Measurements from ENCODE around the gene CEP126. TPM values are rescaled to one million over a fixed set of nuclear protein-coding genes. Genes with fewer than 3 reads are reported as not detected.

Gene CEP126
- total and polyA plus RNA-seq, 11 donors, result 0.26 to 1.8 (median 0.93) TPM

DNA sequence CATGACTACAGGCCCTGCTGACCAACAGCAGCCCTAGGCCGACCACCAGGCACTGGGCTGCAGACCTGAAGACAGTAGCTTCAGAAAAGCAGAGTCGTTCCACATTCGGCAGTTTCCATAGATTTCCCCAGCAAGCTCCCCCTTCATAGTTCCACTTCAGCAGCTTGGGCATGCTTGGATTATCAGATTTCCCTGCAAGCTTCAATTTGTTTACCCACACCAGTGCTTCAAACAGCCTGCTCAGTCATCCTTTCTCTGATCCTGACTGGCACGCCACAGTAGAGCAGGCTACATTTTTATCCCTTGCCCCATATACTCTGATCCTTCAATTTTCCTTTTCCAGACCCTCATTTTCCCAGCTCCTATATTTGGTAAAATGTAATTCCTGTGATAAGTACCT, 81.3 kb downstream of the CEP126 start:
- H3K9me3 ChIP-seq, result peaks cover 0 to 9% (median 0%) of the 10 kb centered on the region in 12 donors
- H3K36me3 ChIP-seq, result peaks cover 0 to 37% (median 0%) of the 10 kb centered on the region in 9 donors
- H3K4me3 ChIP-seq, result no peak overlapping the region
- ATAC-seq (no peak), DNase-seq (no peak)
- TF ChIP-seq, protein P1, sequence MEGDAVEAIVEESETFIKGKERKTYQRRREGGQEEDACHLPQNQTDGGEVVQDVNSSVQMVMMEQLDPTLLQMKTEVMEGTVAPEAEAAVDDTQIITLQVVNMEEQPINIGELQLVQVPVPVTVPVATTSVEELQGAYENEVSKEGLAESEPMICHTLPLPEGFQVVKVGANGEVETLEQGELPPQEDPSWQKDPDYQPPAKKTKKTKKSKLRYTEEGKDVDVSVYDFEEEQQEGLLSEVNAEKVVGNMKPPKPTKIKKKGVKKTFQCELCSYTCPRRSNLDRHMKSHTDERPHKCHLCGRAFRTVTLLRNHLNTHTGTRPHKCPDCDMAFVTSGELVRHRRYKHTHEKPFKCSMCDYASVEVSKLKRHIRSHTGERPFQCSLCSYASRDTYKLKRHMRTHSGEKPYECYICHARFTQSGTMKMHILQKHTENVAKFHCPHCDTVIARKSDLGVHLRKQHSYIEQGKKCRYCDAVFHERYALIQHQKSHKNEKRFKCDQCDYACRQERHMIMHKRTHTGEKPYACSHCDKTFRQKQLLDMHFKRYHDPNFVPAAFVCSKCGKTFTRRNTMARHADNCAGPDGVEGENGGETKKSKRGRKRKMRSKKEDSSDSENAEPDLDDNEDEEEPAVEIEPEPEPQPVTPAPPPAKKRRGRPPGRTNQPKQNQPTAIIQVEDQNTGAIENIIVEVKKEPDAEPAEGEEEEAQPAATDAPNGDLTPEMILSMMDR (IDR thresholded peaks at IDR 0.05), result no peak
- TF ChIP-seq POLR2A (IDR thresholded peaks at IDR 0.05), result no peak
- intact Hi-C loops (cut with DNase I), result no loop called here
- no peak overlapping the region for H3K27ac ChIP-seq
- H3K4me1 ChIP-seq, result no peaks in the 10 kb centered on the region
- WGBS, 4 donors, result 86 to 98% (median 95%) methylated on average over 4 of the region's 4 CpGs
- no peaks in the 10 kb centered on the region for H3K27me3 ChIP-seq

- intact Hi-C loops (cut with DNase I), result loop anchor here in 3 of 10 donors (10.0 kb wide), 2 partner anchors 87 to 547 kb away; partner anchors contain the start of genes ANGPTL5 (in 1 of the 3) and CEP126 (in 1 of the 3)
- WGBS, 4 donors, result 90 to 94% (median 91%) methylated on average over 3 of the region's 3 CpGs
- DNase-seq (no peak), ATAC-seq (no peak)
- no peak overlapping the region for H3K27ac ChIP-seq
- H3K36me3 ChIP-seq, result peaks cover 0 to 21% (median 0%) of the 10 kb centered on the region in 9 donors
- H3K4me1 ChIP-seq, result no peaks in the 10 kb centered on the region
- H3K4me3 ChIP-seq, result no peak overlapping the region
- H3K9me3 ChIP-seq, result no peaks in the 10 kb centered on the region
- TF ChIP-seq, protein P1 (IDR thresholded peaks at IDR 0.05), result no peak
- no peak for TF ChIP-seq POLR2A (IDR thresholded peaks at IDR 0.05)
- H3K27me3 ChIP-seq, result no peaks in the 10 kb centered on the region
Measured at GRCh38 chr11:102001657-102002338, 87.0 kb downstream of the CEP126 start.

DNA sequence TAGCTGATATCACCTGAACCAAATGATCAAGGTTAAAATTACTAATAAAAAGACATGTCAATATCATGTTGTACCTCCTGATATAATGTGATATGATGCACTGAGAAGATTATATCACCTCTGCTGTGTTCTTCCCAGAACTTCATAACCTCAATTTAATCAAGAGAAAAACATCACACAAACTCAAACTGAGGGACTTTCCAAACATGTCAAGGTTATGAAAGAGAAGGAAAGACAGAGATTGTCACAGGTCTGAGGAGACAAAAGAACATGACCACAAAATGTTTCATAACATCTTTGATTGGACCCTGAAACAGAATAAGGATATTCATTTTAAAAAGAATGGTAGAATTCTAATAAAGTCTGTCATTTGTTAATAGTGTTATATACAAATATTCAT, 89.4 kb downstream of the CEP126 start:
- ATAC-seq (no peak), DNase-seq (no peak)
- no peak overlapping the region for H3K4me3 ChIP-seq
- peaks cover 0 to 6% (median 0%) of the 10 kb centered on the region in 12 donors for H3K4me1 ChIP-seq
- no peaks in the 10 kb centered on the region for H3K9me3 ChIP-seq
- no peak for TF ChIP-seq POLR2A (IDR thresholded peaks at IDR 0.05)
- TF ChIP-seq, protein P1 (IDR thresholded peaks at IDR 0.05), result no peak
- intact Hi-C loops (cut with DNase I), result loop anchor here in 3 of 10 donors (10.0 kb wide), 2 partner anchors 89 to 549 kb away; partner anchors contain the start of genes ANGPTL5 (in 1 of the 3) and CEP126 (in 1 of the 3)
- peaks cover 0 to 3% (median 0%) of the 10 kb centered on the region in 9 donors for H3K36me3 ChIP-seq
- H3K27me3 ChIP-seq, result no peaks in the 10 kb centered on the region
- no peak overlapping the region for H3K27ac ChIP-seq

DNA sequence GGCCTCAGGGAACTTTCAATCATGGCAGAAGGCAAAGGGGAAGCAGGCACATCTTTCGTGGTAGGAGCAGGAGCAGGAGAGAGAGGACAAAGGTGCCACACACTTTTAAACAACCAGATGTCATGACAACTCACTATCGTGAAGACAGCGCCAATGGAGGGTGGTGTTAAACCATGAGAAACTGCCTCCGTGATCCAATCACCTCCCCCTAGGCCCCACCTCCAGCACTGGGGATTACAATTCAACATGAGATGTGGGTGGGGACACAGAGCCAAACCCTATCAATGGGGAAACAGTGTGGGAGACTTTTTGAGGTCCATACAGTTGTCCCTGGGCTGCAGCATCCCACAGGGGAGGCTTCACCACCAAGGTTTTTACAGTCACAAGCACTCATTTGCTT, 90.5 kb downstream of the CEP126 start:
- intact Hi-C loops (cut with DNase I), result loop anchor here in 6 of 10 donors (5.0 to 10.0 kb wide), 4 partner anchors 88 to 551 kb away; partner anchors contain the start of genes ANGPTL5 (in 2 of the 6) and CEP126 (in 2 of the 6)
- Histone ChIP-seq H3K9me3 (no peaks in the 10 kb centered on the region), H3K36me3 (peaks cover 0 to 3% (median 0%) of the 10 kb centered on the region in 9 donors), H3K27ac (no peak overlapping the region), H3K4me3 (no peak overlapping the region), H3K4me1 (peaks cover 0 to 6% (median 0%) of the 10 kb centered on the region in 12 donors), H3K27me3 (no peaks in the 10 kb centered on the region)
- 78 to 87% (median 80%) methylated on average over 4 of the region's 4 CpGs for WGBS, 4 donors
- no peak for DNase-seq
- ATAC-seq, result no peak
- TF ChIP-seq, protein P1 (IDR thresholded peaks at IDR 0.05), result no peak
- TF ChIP-seq POLR2A (IDR thresholded peaks at IDR 0.05), result no peak
